H1 (cell line): Measurements from ENCODE around the gene TIGD1. TPM values are rescaled to one million over a fixed set of nuclear protein-coding genes. Genes with fewer than 3 reads are reported as not detected.

Experiments
- CTCF ChIA-PET: fragments of 300-600 bp; sonication (Branson Sonifier 250); formaldehyde crosslinking; loops from one replicate; lab custom pipeline; 2021; ENCODE audit not compliant: partially characterized antibody; lab: Charles Lee
- POLR2A ChIA-PET: fragments of 300-600 bp; sonication (Branson Sonifier 250); formaldehyde crosslinking; loops from one replicate; lab custom pipeline; 2021; ENCODE audit warnings: inconsistent platforms; ENCODE audit not compliant: partially characterized antibody; lab: Charles Lee
- DNase-seq, 2 experiments: peaks; one replicate each; pipeline versions ENCODE4 v3.0.0 to v3.0.0-alpha.2; 2010 to 2022; ENCODE audit warnings: low spot score in 2 of 2, low read depth in 1 of 2, mixed read lengths in 1 of 2
- FAIRE-seq: peaks from 2 replicates; lab custom pipeline; 2011; peaks lifted over from hg19 to GRCh38; lab: Jason Lieb, UNC
- H2AFZ ChIP-seq: 2 replicates; pipeline ENCODE4 v1.8.1; 2012; ENCODE audit warnings: low read length, inconsistent platforms
- H2AK5ac ChIP-seq: 2 replicates; pipeline ENCODE4 v1.6.1; 2013; ENCODE audit warnings: low read depth, low read length
- H2BK120ac ChIP-seq: replicated peaks from 2 replicates; pipeline ENCODE3; 2013; ENCODE audit warnings: low read depth, low read length, inconsistent platforms
- H2BK12ac ChIP-seq: 2 replicates; pipeline ENCODE4 v1.6.1; 2013; ENCODE audit warnings: low read depth, low read length
- H2BK15ac ChIP-seq: 2 replicates; pipeline ENCODE4 v1.6.1; 2013; ENCODE audit warnings: low read length
- H2BK20ac ChIP-seq: 2 replicates; pipeline ENCODE4 v1.6.1; 2013; ENCODE audit warnings: low read length
- H2BK5ac ChIP-seq: 2 replicates; pipeline ENCODE4 v1.6.1; 2013; ENCODE audit warnings: low read depth, low read length
- H3K14ac ChIP-seq: 2 replicates; pipeline ENCODE4 v1.6.1; 2013; ENCODE audit warnings: inconsistent platforms; ENCODE audit not compliant: insufficient read length
- H3K18ac ChIP-seq: 2 replicates; pipeline ENCODE4 v1.6.1; 2013; ENCODE audit warnings: low read length; ENCODE audit errors: extremely low read depth
- H3K23ac ChIP-seq: 2 replicates; pipeline ENCODE4 v1.6.1; 2013; ENCODE audit warnings: inconsistent platforms; ENCODE audit not compliant: insufficient read length
- H3K23me2 ChIP-seq: 2 replicates; pipeline ENCODE4 v1.6.1; 2013; ENCODE audit warnings: low read depth, low read length
- H3K27ac ChIP-seq: 2 replicates; pipeline ENCODE4 v1.6.1; 2011; ENCODE audit warnings: low read depth, low read length, inconsistent platforms
- H3K27me3 ChIP-seq, 4 experiments: replicated peaks in 1 of 4; 1 replicate in 1 of 4; 2 replicates in 3 of 4; pipeline versions ENCODE4 v1.6.1 to v1.8.1; 2011 to 2013; ENCODE audit warnings: low read length in 3 of 4, mild to moderate bottlenecking in 3 of 4, inconsistent platforms in 2 of 4, mixed read lengths in 2 of 4, moderate library complexity in 1 of 4; ENCODE audit not compliant: control insufficient read depth in 3 of 4, insufficient read depth in 3 of 4; ENCODE audit errors: extremely low read depth in 1 of 4
- H3K36me3 ChIP-seq, 4 experiments: 2 replicates each; pipeline versions ENCODE4 v1.6.1 to v1.8.1; 2011 to 2013; ENCODE audit warnings: mild to moderate bottlenecking in 4 of 4, low read length in 3 of 4, moderate library complexity in 2 of 4, control low read depth in 1 of 4, inconsistent platforms in 1 of 4; ENCODE audit not compliant: insufficient read depth in 4 of 4, control insufficient read depth in 2 of 4
- H3K4ac ChIP-seq: replicated peaks from 2 replicates; pipeline ENCODE3; 2013; ENCODE audit warnings: low read length, low read depth, mixed read lengths, inconsistent platforms; ENCODE audit not compliant: insufficient read length
- H3K4me1 ChIP-seq, 4 experiments: replicated peaks in 1 of 4; 1 replicate in 1 of 4; 2 replicates in 3 of 4; pipeline versions ENCODE4 v1.6.1 to v1.8.1; 2011 to 2013; ENCODE audit warnings: low read length in 3 of 4, inconsistent platforms in 2 of 4, mixed read lengths in 1 of 4; ENCODE audit not compliant: insufficient read depth in 4 of 4, control insufficient read depth in 3 of 4
- H3K4me2 ChIP-seq, 2 experiments: 2 replicates each; pipeline versions ENCODE4 v1.6.1 to v1.8.1; 2011 to 2013; ENCODE audit warnings: low read depth in 2 of 2, low read length in 2 of 2, control low read depth in 1 of 2, inconsistent platforms in 1 of 2, mild to moderate bottlenecking in 1 of 2; ENCODE audit not compliant: insufficient read depth in 1 of 2
- H3K4me3 ChIP-seq, 4 experiments: fragments of 200-600, 300-600 bp in 1 of 4; sonication (generic), shearing (Covaris generic), sonication (Bioruptor Twin) in 1 of 4; 2 replicates each; pipeline versions ENCODE4 v1.5.1 to v1.8.1; 2011 to 2016; ENCODE audit warnings: low read length in 4 of 4, low read depth in 3 of 4, control low read depth in 2 of 4, inconsistent platforms in 2 of 4, mild to moderate bottlenecking in 2 of 4, mixed read lengths in 1 of 4, moderate library complexity in 1 of 4; ENCODE audit not compliant: insufficient read depth in 2 of 4; ENCODE audit errors: extremely low read depth in 1 of 4
- H3K56ac ChIP-seq: replicated peaks from 2 replicates; pipeline ENCODE3; 2013; ENCODE audit warnings: low read depth, mild to moderate bottlenecking, mixed read lengths, low read length, inconsistent platforms; ENCODE audit not compliant: insufficient read length
- H3K79me1 ChIP-seq: 2 replicates; pipeline ENCODE4 v1.6.1; 2013; ENCODE audit warnings: low read depth, low read length, control low read depth
- H3K79me2 ChIP-seq, 2 experiments: 2 replicates each; pipeline versions ENCODE4 v1.6.1 to v1.8.1; 2012 to 2013; ENCODE audit warnings: low read length in 2 of 2, mild to moderate bottlenecking in 2 of 2, inconsistent platforms in 1 of 2; ENCODE audit not compliant: insufficient read depth in 2 of 2, control insufficient read depth in 1 of 2
- H3K9ac ChIP-seq, 4 experiments: replicated peaks in 1 of 4; 1 replicate in 1 of 4; 2 replicates in 3 of 4; pipeline versions ENCODE4 v1.6.1 to v1.8.1; 2011 to 2013; ENCODE audit warnings: low read depth in 3 of 4, low read length in 3 of 4, control low read depth in 2 of 4, mild to moderate bottlenecking in 2 of 4, moderate library complexity in 2 of 4, inconsistent platforms in 1 of 4; ENCODE audit errors: extremely low read depth in 1 of 4
- H3K9me3 ChIP-seq, 2 experiments: 2 replicates each; pipeline versions ENCODE4 v1.6.1 to v1.8.1; 2012 to 2013; ENCODE audit warnings: mild to moderate bottlenecking in 2 of 2, moderate library complexity in 2 of 2, control low read depth in 1 of 2, inconsistent platforms in 1 of 2, low read depth in 1 of 2, low read length in 1 of 2, mixed read lengths in 1 of 2; ENCODE audit not compliant: insufficient read depth in 2 of 2
- H4K20me1 ChIP-seq, 2 experiments: replicated peaks in 1 of 2; 2 replicates each; pipeline versions ENCODE3 to v1.8.1; 2011 to 2013; ENCODE audit warnings: inconsistent platforms in 2 of 2, low read length in 2 of 2, mild to moderate bottlenecking in 1 of 2; ENCODE audit not compliant: insufficient read depth in 2 of 2, control insufficient read depth in 1 of 2
- H4K5ac ChIP-seq: 2 replicates; pipeline ENCODE4 v1.6.1; 2013; ENCODE audit warnings: low read length, low read depth, mixed read lengths, inconsistent platforms; ENCODE audit not compliant: insufficient read length
- H4K8ac ChIP-seq: 2 replicates; pipeline ENCODE4 v1.8.0; 2013; ENCODE audit warnings: mild to moderate bottlenecking, moderate library complexity, low read length, inconsistent platforms; ENCODE audit not compliant: insufficient read depth; ENCODE audit errors: extremely low read depth
- H4K91ac ChIP-seq: replicated peaks from 2 replicates; pipeline ENCODE3; 2013; ENCODE audit warnings: low read length, mixed read lengths, inconsistent platforms; ENCODE audit not compliant: insufficient read length
- E2F6 ChIP-seq: IDR thresholded peaks from 2 replicates; pipeline ENCODE4 v1.6.1; 2012; ENCODE audit warnings: inconsistent platforms
- SIRT6 ChIP-seq: IDR thresholded peaks from one replicate; pipeline ENCODE4 v1.7.1; 2012; ENCODE audit warnings: low read length, inconsistent platforms
- WGBS, 2 experiments: shearing (Covaris generic) in 1 of 2; methylation state at CpG; one replicate each; pipeline versions ENCODE4 v1.1.6 to v1.1.7; 2013 to 2015; ENCODE audit warnings: low lambda C conversion rate in 2 of 2, mixed read lengths in 2 of 2, inconsistent platforms in 1 of 2, low coverage in 1 of 2, missing lambda C conversion rate in 1 of 2; ENCODE audit not compliant: insufficient replicate concordance in 2 of 2, insufficient coverage in 1 of 2, insufficient read length in 1 of 2; ENCODE audit errors: extremely low coverage in 1 of 2, missing lambda C conversion rate in 1 of 2; 5-methylcytosine and 5-hydroxymethylcytosine counted together
- polyA plus RNA-seq, 7 experiments: library from polyadenylated mRNA; depleted of rRNA in 3 of 7; stranded (reverse) in 5 of 7; unstranded in 2 of 7; fragments of >200 nt in 5 of 7; fragments of 200-250 nt in 2 of 7; gene quantifications; 1 replicate in 5 of 7; 2 replicates in 1 of 7; 4 replicates in 1 of 7; pipeline versions ENCODE4 v1.2.1 to v1.2.3, GENCODE V29; 2011 to 2013; ENCODE audit warnings: missing spikeins in 2 of 7, mixed read lengths in 2 of 7
- total RNA-seq: library from RNA; stranded (reverse); fragmentation: NEBNext Ultra II Directional; extraction: Animal tissue kit (Norgen Biotek cat#: 25700); gene quantifications from 2 replicates; pipeline ENCODE4 v1.2.1, GENCODE V29; 2021

Gene TIGD1
- total and polyA plus RNA-seq, 2 of the 8 experiments (the other 6 are each of a cell fraction or from before 2014, with no cell fraction given), result 4.7 to 8.3 TPM

GRCh38 chr2:232576995-232577394 is 26.6 kb upstream of the TIGD1 start:
- H2BK20ac ChIP-seq, result no peak overlapping the region
- no peak overlapping the region for H2AK5ac ChIP-seq
- H3K79me2 ChIP-seq, result no peaks in the 10 kb centered on the region
- WGBS, 2 experiments, result 95% methylated on average over 2 of the region's 2 CpGs; no CpG with 5 or more reads in 1 of the 2 experiments
- peaks cover 2 to 38% (median 17%) of the 10 kb centered on the region in 4 experiments; a peak in 7 of 8 replicates for H3K36me3 ChIP-seq
- H3K4me3 ChIP-seq, result no peak overlapping the region
- no peaks in the 10 kb centered on the region for H3K23me2 ChIP-seq
- no peak overlapping the region for H3K9ac ChIP-seq
- H3K23ac ChIP-seq, result no peak overlapping the region
- no peak overlapping the region for H3K14ac ChIP-seq
- no peak overlapping the region for H4K5ac ChIP-seq
- no peak for FAIRE-seq
- no peak overlapping the region for H3K56ac ChIP-seq
- H3K18ac ChIP-seq, result no peak overlapping the region
- H3K4me2 ChIP-seq, result no peak overlapping the region
- ChIA-PET CTCF (interaction anchor here (0.9 to 1.7 kb wide), 3 partner anchors 9 to 81 kb away, joined by 3 to 6 read pairs (median 3); no protein-coding TSS in a partner anchor), POLR2A (no interaction called here)
- H2BK5ac ChIP-seq, result no peak overlapping the region
- no peak overlapping the region for H2BK15ac ChIP-seq
- no peaks in the 10 kb centered on the region for H3K9me3 ChIP-seq
- H4K20me1 ChIP-seq, result no peaks in the 10 kb centered on the region
- no peak overlapping the region for H3K27ac ChIP-seq
- H2BK120ac ChIP-seq, result no peak overlapping the region
- no peak overlapping the region for H3K4ac ChIP-seq
- no peaks in the 10 kb centered on the region for H3K79me1 ChIP-seq
- no peaks in the 10 kb centered on the region for H3K27me3 ChIP-seq
- no peak overlapping the region for H4K8ac ChIP-seq
- H2BK12ac ChIP-seq, result no peak overlapping the region
- TF ChIP-seq SIRT6 (no peak), E2F6 (no peak)
- TF ChIP-seq, all 59 proteins: peak for 0
- no peak for DNase-seq
- Histone ChIP-seq H3K4me1 (no peaks in the 10 kb centered on the region), H4K91ac (no peak overlapping the region), H2AFZ (no peak overlapping the region)
